ENCODE results near the gene OPRD1. TPM values are rescaled to one million over a fixed set of nuclear protein-coding genes. Genes with fewer than 3 reads are reported as not detected.
A peak's percentile ranks its signal among the peaks of the same experiment; 100 is the strongest.

Gene OPRD1
- polyA plus RNA-seq, 1 donor: 1.5 TPM

DNA sequence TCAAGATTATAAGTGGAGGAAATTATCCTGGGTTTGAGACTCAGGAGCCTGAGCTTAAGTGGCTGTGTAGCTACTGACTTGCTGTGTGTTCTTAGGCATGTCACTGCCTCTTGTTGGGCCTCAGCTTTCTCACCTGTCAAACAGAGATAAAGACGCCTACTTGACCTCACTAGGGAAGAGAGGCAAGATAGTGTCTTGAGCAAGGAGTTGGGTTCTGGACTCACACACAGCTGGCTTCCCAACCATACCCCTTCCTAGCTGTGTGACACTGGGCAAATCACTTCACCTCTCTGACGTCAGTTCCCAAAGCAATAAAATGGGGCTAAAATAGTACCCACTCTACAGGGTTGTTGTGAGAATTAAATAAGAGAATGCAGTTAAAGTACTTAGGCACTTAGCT lies 90.8 kb downstream of the OPRD1 start:
- H3K27me3 ChIP-seq (ENCODE audit: control insufficient read depth, insufficient read depth, low read length): no peaks in the 10 kb centered on the region
- no peak overlapping the region for H3K4me3 ChIP-seq (ENCODE audit: low read length)
- no peak overlapping the region for H3K27ac ChIP-seq (ENCODE audit: low read length)
- WGBS (ENCODE audit: insufficient coverage, low lambda C conversion rate): no CpG with 5 or more reads among the region's 2 CpGs
- H3K9me3 ChIP-seq (ENCODE audit: control insufficient read depth, low read depth, low read length): no peaks in the 10 kb centered on the region
- no peaks in the 10 kb centered on the region for H3K4me1 ChIP-seq (ENCODE audit: control insufficient read depth, insufficient read depth, low read length)
- no peaks in the 10 kb centered on the region for H3K36me3 ChIP-seq (ENCODE audit: control insufficient read depth, insufficient read depth, low read length)
- DNase-seq: no peak

DNA sequence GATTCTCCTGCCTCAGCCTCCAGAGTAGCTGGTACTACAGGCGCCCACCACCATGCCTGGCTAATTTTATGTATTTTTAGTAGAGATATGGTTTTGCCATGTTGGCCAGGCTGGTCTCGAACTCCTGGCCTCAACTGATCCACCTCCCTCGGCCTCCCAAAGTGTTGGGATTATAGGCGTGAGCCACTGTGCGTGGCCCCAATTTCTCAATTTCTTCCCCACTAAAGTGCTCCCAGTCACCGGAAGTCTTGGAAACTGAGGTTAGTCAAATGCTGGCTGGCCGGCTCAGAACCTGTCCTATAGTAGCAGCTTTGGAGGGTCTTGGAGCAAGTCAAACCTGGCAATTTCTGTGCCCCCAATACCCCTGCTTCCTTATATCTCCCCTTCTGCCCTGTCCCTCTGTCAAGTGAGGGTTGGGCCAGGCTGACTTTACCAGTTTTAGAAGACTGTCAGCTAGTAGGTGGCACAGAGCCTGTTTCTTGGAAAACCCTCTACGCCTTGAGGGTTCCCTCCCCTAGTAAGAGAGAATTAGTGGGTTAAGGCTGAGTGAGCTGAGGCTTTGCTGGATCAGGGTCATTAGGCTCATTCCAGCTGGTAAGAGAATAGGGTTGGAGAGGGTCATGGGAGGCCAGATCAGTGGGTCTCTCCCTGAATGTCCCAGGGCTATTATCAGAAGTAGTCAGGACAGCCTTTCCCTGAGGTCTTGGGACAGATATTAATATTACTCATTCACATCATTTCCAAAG lies 94.1 kb downstream of the OPRD1 start:
- H3K9me3 ChIP-seq (ENCODE audit: control insufficient read depth, low read depth, low read length): no peaks in the 10 kb centered on the region
- no peaks in the 10 kb centered on the region for H3K4me1 ChIP-seq (ENCODE audit: control insufficient read depth, insufficient read depth, low read length)
- no peaks in the 10 kb centered on the region for H3K27me3 ChIP-seq (ENCODE audit: control insufficient read depth, insufficient read depth, low read length)
- no peak for DNase-seq
- no peak overlapping the region for H3K27ac ChIP-seq (ENCODE audit: low read length)
- no peaks in the 10 kb centered on the region for H3K36me3 ChIP-seq (ENCODE audit: control insufficient read depth, insufficient read depth, low read length)
- H3K4me3 ChIP-seq (ENCODE audit: low read length): no peak overlapping the region
- WGBS (ENCODE audit: insufficient coverage, low lambda C conversion rate): no CpG with 5 or more reads among the region's 8 CpGs

DNA sequence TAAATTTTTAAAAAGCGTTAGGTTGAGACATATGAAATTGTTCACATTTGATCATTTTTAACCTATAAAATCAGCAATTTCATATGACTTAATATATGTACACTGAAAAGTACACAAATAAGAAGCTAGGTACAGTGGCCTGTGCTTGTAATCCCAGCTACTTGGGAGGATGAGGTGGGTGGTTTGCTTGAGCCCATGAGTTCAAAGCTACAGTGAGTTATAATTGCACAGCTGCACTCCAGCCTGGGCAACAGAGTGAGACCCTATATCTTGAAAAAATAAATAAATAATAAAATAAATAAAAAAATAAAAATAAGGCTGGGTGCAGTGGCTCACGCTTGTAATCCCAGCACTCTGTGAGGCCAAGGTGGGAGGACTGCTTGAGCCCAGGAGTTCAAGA lies 97.2 kb downstream of the OPRD1 start:
- Histone ChIP-seq H3K27ac (ENCODE audit: low read length) (no peak overlapping the region), H3K27me3 (ENCODE audit: control insufficient read depth, insufficient read depth, low read length) (no peaks in the 10 kb centered on the region), H3K9me3 (ENCODE audit: control insufficient read depth, low read depth, low read length) (no peaks in the 10 kb centered on the region), H3K36me3 (ENCODE audit: control insufficient read depth, insufficient read depth, low read length) (no peaks in the 10 kb centered on the region), H3K4me1 (ENCODE audit: control insufficient read depth, insufficient read depth, low read length) (no peaks in the 10 kb centered on the region), H3K4me3 (ENCODE audit: low read length) (no peak overlapping the region)
- 100% methylated on average over 1 of the region's 2 CpGs for WGBS (ENCODE audit: insufficient coverage, low lambda C conversion rate)
- no peak for DNase-seq

- no CpG with 5 or more reads among the region's 7 CpGs for WGBS (ENCODE audit: insufficient coverage, low lambda C conversion rate)
- no peak overlapping the region for H3K4me3 ChIP-seq (ENCODE audit: low read length)
- H3K4me1 ChIP-seq (ENCODE audit: control insufficient read depth, insufficient read depth, low read length): no peaks in the 10 kb centered on the region
- DNase-seq: no peak
- H3K27ac ChIP-seq (ENCODE audit: low read length): no peak overlapping the region
- no peaks in the 10 kb centered on the region for H3K9me3 ChIP-seq (ENCODE audit: control insufficient read depth, low read depth, low read length)
- no peaks in the 10 kb centered on the region for H3K27me3 ChIP-seq (ENCODE audit: control insufficient read depth, insufficient read depth, low read length)
- no peaks in the 10 kb centered on the region for H3K36me3 ChIP-seq (ENCODE audit: control insufficient read depth, insufficient read depth, low read length)
These were observed 98.6 kb downstream of the OPRD1 start for GRCh38 chr1:28910379-28911115.

DNA sequence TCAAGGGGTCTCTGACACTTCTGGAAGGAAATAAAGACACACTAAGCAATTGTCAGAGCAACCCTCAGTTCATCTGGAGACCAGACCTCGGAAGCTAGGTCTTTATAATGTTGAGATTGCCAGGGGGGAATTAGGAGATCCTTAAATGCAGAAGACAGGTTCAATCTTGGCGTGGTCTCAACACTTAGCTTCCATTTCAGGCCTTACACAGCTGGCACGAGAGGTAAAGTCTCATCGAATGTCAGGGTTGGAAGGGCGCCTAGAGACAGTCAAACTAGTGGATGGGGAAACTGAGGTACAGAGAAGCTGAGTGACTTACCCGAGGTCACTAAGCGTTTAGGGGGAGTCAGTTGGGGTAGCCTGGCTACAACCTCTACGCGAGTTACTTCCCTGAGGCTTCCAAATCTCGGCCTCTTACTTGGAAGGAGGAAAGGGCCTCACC lies 101.8 kb downstream of the OPRD1 start:
- Histone ChIP-seq H3K27me3 (ENCODE audit: control insufficient read depth, insufficient read depth, low read length) (no peaks in the 10 kb centered on the region), H3K4me3 (ENCODE audit: low read length) (peak overlapping the region; percentile 54), H3K9me3 (ENCODE audit: control insufficient read depth, low read depth, low read length) (no peaks in the 10 kb centered on the region), H3K27ac (ENCODE audit: low read length) (no peak overlapping the region), H3K36me3 (ENCODE audit: control insufficient read depth, insufficient read depth, low read length) (no peaks in the 10 kb centered on the region), H3K4me1 (ENCODE audit: control insufficient read depth, insufficient read depth, low read length) (no peaks in the 10 kb centered on the region)
- WGBS (ENCODE audit: insufficient coverage, low lambda C conversion rate): no CpG with 5 or more reads among the region's 10 CpGs
- DNase-seq: no peak

DNA sequence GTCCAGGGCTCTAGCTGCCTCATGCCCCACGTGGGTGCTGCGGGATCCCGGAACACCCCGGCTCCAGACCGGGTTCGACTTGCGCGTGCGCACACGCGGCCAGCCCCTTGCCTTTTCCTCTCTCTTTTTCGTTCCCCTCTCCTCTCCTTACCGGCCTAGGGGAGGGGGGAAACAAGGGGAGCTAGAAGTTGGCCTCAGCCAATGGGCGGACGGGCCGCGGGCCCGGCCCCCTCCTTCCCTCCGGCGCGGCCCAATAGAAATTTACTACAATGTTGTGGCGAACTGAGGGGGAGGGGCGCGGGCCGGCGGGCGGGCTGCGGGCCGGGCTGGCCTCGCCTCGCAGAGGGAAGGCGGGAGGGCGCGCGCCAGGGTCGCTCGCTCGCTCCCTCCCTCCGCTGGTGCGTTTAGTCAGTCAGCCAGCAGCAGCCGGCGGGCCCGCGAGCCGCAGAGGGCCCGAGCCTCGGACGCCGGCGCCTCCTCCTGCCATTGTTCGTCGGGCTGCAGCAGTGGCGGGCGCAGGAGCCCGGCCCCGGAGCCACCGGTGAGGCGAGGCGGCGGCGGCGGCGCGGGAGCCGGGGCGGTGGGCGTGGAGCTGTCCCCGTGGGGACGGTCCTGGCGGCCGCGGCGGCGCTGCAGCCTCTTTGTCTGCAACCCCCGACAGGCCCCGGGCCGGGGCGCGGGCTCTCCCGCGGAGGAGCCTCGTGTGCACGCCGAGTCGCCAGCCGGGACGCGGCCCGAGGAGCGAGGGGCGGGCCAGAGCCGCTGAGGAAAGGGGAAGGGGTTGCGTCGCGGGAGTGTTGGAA lies 102.5 kb downstream of the OPRD1 start, which contains the start of gene EPB41:
TSS of gene EPB41 (plus strand) at position 342 of the 803 bp plus-strand sequence. CDS start 72,869 bp downstream, outside the sequence.
- H3K27me3 ChIP-seq (ENCODE audit: control insufficient read depth, insufficient read depth, low read length): no peaks in the 10 kb centered on the region
- H3K36me3 ChIP-seq (ENCODE audit: control insufficient read depth, insufficient read depth, low read length): no peaks in the 10 kb centered on the region
- no peaks in the 10 kb centered on the region for H3K9me3 ChIP-seq (ENCODE audit: control insufficient read depth, low read depth, low read length)
- no peaks in the 10 kb centered on the region for H3K4me1 ChIP-seq (ENCODE audit: control insufficient read depth, insufficient read depth, low read length)
- peak within 1 kb of the TSS; percentile 79 for H3K27ac ChIP-seq (ENCODE audit: low read length)
- no CpG with 5 or more reads among the region's 95 CpGs for WGBS (ENCODE audit: insufficient coverage, low lambda C conversion rate)
- H3K4me3 ChIP-seq (ENCODE audit: low read length): peak within 1 kb of the TSS; percentile 54
- DNase-seq: peak; percentile 89 to 94

GRCh38 chr1:28915031-28915895 lies 103.3 kb downstream of the OPRD1 start:
- peak overlapping the region; percentile 54 for H3K4me3 ChIP-seq (ENCODE audit: low read length)
- WGBS (ENCODE audit: insufficient coverage, low lambda C conversion rate): no CpG with 5 or more reads among the region's 32 CpGs
- no peaks in the 10 kb centered on the region for H3K36me3 ChIP-seq (ENCODE audit: control insufficient read depth, insufficient read depth, low read length)
- peak overlapping the region; percentile 79 for H3K27ac ChIP-seq (ENCODE audit: low read length)
- H3K27me3 ChIP-seq (ENCODE audit: control insufficient read depth, insufficient read depth, low read length): no peaks in the 10 kb centered on the region
- no peaks in the 10 kb centered on the region for H3K4me1 ChIP-seq (ENCODE audit: control insufficient read depth, insufficient read depth, low read length)
- no peaks in the 10 kb centered on the region for H3K9me3 ChIP-seq (ENCODE audit: control insufficient read depth, low read depth, low read length)
- peak; percentile 66 to 86 for DNase-seq

DNA sequence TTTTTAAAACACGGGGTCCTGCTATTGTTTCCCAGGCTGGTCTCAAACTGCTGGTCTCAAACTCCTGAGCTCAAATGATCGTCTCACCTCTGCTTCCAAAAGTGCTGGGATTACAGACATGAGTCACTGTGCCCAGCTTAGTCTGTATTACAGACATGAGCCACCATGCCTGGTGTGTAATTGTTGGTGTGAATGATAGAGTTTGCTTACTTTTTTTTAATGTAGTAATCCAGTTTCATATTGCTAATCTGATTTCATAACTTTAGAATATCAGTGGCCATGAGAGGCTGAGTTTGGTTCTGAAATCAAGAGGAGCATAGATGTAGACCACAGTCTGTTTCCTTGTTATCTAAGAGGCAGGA lies 105.8 kb downstream of the OPRD1 start:
- no peaks in the 10 kb centered on the region for H3K27me3 ChIP-seq (ENCODE audit: control insufficient read depth, insufficient read depth, low read length)
- no peaks in the 10 kb centered on the region for H3K36me3 ChIP-seq (ENCODE audit: control insufficient read depth, insufficient read depth, low read length)
- no peak overlapping the region for H3K4me3 ChIP-seq (ENCODE audit: low read length)
- DNase-seq: no peak
- no CpG with 5 or more reads among the region's 2 CpGs for WGBS (ENCODE audit: insufficient coverage, low lambda C conversion rate)
- H3K27ac ChIP-seq (ENCODE audit: low read length): no peak overlapping the region
- no peaks in the 10 kb centered on the region for H3K4me1 ChIP-seq (ENCODE audit: control insufficient read depth, insufficient read depth, low read length)
- H3K9me3 ChIP-seq (ENCODE audit: control insufficient read depth, low read depth, low read length): no peaks in the 10 kb centered on the region
